ENCODE measurements around the gene TERB2.
"Not testable (repeated sequence)": the region's sequence is repeated elsewhere in the genome, so short reads cannot be mapped to it uniquely, and the experiment has no call there.

TERB2 gene

GRCh38 chr15:44956388-44956787 is at the start of gene TERB2:
Gene TERB2, plus strand, starts transcription at chr15:44956687. Its CDS starts 32 bp downstream, at chr15:44956719.
- no peak for TF ChIP-seq CTCF (IDR thresholded peaks at IDR 0.05; ENCODE audit: low read depth, low read length)
- Histone ChIP-seq H3K27ac (peak within 1 kb of the TSS; percentile 32), H3K36me3 (no peaks in the 10 kb centered on the region), H3K4me3 (ENCODE audit: low read depth, low read length) (peak within 1 kb of the TSS; percentile 28), H3K9me3 (ENCODE audit: severe bottlenecking) (no peaks in the 10 kb centered on the region), H3K27me3 (ENCODE audit: insufficient read depth, low read depth, severe bottlenecking) (no peaks in the 10 kb centered on the region)
- DNase-seq, result no peak

GRCh38 chr15:44909423-44909822 is 47.1 kb upstream of the TERB2 start:
- Histone ChIP-seq H3K36me3 (no peaks in the 10 kb centered on the region), H3K27ac (no peak overlapping the region), H3K4me3 (ENCODE audit: low read depth, low read length) (no peak overlapping the region), H3K9me3 (ENCODE audit: severe bottlenecking) (peaks cover 2% of the 10 kb centered on the region), H3K27me3 (ENCODE audit: insufficient read depth, low read depth, severe bottlenecking) (no peaks in the 10 kb centered on the region)
- no peak for TF ChIP-seq CTCF (IDR thresholded peaks at IDR 0.05; ENCODE audit: low read depth, low read length)
- no peak for DNase-seq

- TF ChIP-seq CTCF (IDR thresholded peaks at IDR 0.05; ENCODE audit: low read depth, low read length), result no peak
- no peaks in the 10 kb centered on the region for H3K36me3 ChIP-seq
- H3K27ac ChIP-seq, result no peak overlapping the region
Measured at GRCh38 chr15:44910981-44911625, 45.4 kb upstream of the TERB2 start.

GRCh38 chr15:44912186-44912585 is 44.3 kb upstream of the TERB2 start:
- not testable (repeated sequence) for H3K4me3 ChIP-seq (ENCODE audit: low read depth, low read length); H3K27ac ChIP-seq; DNase-seq; H3K27me3 ChIP-seq (ENCODE audit: insufficient read depth, low read depth, severe bottlenecking); H3K9me3 ChIP-seq (ENCODE audit: severe bottlenecking); H3K36me3 ChIP-seq

More at GRCh38 chr15:44910981-44911625, 45.4 kb upstream of the TERB2 start:
- Histone ChIP-seq H3K4me3 (ENCODE audit: low read depth, low read length) (no peak overlapping the region), H3K9me3 (ENCODE audit: severe bottlenecking) (peaks cover 2% of the 10 kb centered on the region), H3K27me3 (ENCODE audit: insufficient read depth, low read depth, severe bottlenecking) (no peaks in the 10 kb centered on the region)
- no peak for DNase-seq

- not testable (repeated sequence) for H3K27ac ChIP-seq; H3K9me3 ChIP-seq (ENCODE audit: severe bottlenecking); H3K36me3 ChIP-seq; H3K27me3 ChIP-seq (ENCODE audit: insufficient read depth, low read depth, severe bottlenecking); DNase-seq; H3K4me3 ChIP-seq (ENCODE audit: low read depth, low read length)
Measured at GRCh38 chr15:44912974-44913448, 43.5 kb upstream of the TERB2 start.

GRCh38 chr15:44918136-44918535 is 38.4 kb upstream of the TERB2 start:
- Histone ChIP-seq H3K27me3 (ENCODE audit: insufficient read depth, low read depth, severe bottlenecking) (no peaks in the 10 kb centered on the region), H3K4me3 (ENCODE audit: low read depth, low read length) (no peak overlapping the region), H3K9me3 (ENCODE audit: severe bottlenecking) (no peaks in the 10 kb centered on the region), H3K27ac (no peak overlapping the region), H3K36me3 (no peaks in the 10 kb centered on the region)
- DNase-seq, result no peak
- TF ChIP-seq CTCF (IDR thresholded peaks at IDR 0.05; ENCODE audit: low read depth, low read length), result no peak

- H3K27ac ChIP-seq; H3K27me3 ChIP-seq (ENCODE audit: insufficient read depth, low read depth, severe bottlenecking); DNase-seq; H3K4me3 ChIP-seq (ENCODE audit: low read depth, low read length); H3K9me3 ChIP-seq (ENCODE audit: severe bottlenecking); H3K36me3 ChIP-seq: not testable (repeated sequence)
Measured at GRCh38 chr15:44928658-44929057, 27.8 kb upstream of the TERB2 start.

GRCh38 chr15:44930283-44930682 is 26.2 kb upstream of the TERB2 start:
- H3K4me3 ChIP-seq (ENCODE audit: low read depth, low read length); H3K9me3 ChIP-seq (ENCODE audit: severe bottlenecking); H3K27ac ChIP-seq; H3K27me3 ChIP-seq (ENCODE audit: insufficient read depth, low read depth, severe bottlenecking); DNase-seq; H3K36me3 ChIP-seq: not testable (repeated sequence)

GRCh38 chr15:44958302-44958701 is 1.8 kb downstream of the TERB2 start:
- H3K36me3 ChIP-seq; DNase-seq; H3K27me3 ChIP-seq (ENCODE audit: insufficient read depth, low read depth, severe bottlenecking); H3K9me3 ChIP-seq (ENCODE audit: severe bottlenecking): not testable (repeated sequence)
- H3K27ac ChIP-seq, result peak overlapping the region; percentile 32
- H3K4me3 ChIP-seq (ENCODE audit: low read depth, low read length), result peak overlapping the region; percentile 28

Measured in WERI-Rb-1 (cell line).